Stimulated activated CD4-positive, alpha-beta T cell treated with anti-CD3 and anti-CD28 coated beads, Interleukin-12 subunit alpha, Interleukin-12 subunit beta, amount 100 ng/mL, for 4 hours (primary cell): ENCODE measurements around the gene MAJIN.

Experiments
- DNase-seq: peaks from one replicate; pipeline ENCODE4 v3.0.0-alpha.2; 2020

The MAJIN gene

DNA sequence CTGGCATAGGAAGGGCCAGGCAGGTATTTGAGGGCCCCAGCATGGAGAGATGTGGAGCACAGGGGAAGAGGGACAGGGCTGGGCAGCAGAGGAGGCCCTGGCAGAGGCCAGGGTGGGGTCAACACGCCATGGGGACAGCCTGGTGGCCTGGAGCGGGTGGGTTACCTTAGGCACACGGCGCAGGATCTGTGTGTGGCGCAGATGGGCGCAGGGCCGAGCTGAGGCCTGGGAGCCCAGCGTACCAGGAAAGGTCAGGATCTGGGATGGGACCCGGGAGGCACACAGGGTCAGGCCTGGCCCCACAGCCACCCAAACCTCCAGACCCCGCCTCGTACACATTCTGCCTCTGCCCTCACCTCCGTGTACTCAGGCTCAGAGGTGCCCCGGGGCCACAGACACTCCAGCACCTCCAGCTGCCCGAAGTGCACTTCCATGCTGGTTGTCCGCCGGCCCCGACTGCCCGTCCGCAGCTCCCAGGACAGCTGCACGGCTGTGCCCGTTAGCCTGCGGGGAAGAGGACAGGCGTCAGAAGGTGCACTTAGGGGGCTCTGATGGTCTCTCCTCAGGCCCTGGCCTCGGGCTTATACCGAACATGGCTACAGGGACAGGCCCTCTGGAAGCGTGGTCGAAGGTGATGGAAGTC lies 61.3 kb downstream of the MAJIN start:
- DNase-seq: no peak

DNA sequence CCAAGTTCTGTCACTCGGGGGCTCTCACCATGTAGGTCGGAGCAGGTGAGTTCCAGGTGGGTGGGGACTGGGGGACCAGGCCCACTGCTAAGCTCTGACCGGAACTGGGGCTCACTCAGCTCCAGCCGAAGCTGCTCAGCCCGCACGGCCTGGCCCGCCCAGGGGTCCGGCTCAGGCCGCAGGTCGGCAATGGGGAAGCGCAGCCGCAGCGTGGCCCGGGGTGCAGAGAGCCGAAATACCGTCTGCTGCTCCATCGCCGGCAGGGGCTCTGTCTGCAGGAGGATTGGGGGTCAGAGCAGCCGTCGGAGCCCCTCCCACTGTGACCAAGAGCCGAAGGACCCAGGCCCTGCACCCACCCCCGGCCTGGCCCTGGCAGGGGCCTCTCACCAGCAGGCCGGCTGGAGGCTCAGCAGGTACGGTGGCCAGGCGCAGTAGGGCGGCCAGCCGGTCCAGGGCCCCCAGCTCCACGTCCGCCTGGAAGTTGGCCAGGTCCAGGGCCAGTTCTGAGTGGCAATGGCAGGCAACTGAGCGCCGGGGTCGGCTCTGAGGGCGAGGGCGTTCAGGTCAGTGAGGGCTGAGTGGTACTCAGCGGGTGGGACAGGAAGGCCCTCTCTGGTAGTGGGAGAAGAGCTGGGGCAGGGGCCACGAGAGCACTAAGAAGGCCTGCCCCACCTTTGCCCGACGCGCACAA lies 62.1 kb downstream of the MAJIN start:
- DNase-seq: no peak

DNA sequence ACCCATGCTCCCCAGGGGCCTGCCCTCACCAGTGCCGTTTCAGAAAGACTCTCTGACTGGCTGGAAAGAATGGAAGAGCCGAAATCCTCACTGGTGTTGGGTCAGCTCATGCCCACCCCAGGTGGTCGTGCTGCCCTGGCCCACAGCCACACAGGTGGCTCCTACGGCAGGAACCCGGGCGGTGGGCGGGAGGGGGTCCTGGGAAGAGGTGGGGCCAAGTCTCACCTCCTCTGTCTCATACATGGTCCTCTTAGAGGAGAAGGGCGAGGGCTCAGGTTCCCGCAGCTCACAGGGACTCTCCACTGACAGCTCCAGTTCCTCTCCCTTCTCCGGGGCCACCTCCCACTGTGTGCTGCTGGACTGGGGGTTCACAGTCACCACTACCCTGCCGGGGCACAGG lies 63.1 kb downstream of the MAJIN start:
- no peak for DNase-seq

DNA sequence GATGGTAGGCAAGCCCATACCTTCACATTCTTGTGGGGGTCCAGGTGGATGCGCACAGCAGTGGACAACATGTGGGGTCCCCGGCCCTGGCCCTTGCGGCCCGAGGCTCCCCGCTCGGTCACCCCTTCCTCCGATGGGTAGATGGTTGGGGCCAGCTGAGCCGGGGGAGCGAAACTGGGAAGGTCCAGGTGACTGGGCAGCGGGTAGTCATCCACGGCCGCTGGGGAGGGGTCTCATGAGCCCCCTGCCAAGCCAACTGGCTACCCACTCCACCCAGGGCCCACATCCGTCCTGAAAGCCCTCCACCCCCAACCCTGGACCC lies 65.6 kb downstream of the MAJIN start:
- no peak for DNase-seq

DNA sequence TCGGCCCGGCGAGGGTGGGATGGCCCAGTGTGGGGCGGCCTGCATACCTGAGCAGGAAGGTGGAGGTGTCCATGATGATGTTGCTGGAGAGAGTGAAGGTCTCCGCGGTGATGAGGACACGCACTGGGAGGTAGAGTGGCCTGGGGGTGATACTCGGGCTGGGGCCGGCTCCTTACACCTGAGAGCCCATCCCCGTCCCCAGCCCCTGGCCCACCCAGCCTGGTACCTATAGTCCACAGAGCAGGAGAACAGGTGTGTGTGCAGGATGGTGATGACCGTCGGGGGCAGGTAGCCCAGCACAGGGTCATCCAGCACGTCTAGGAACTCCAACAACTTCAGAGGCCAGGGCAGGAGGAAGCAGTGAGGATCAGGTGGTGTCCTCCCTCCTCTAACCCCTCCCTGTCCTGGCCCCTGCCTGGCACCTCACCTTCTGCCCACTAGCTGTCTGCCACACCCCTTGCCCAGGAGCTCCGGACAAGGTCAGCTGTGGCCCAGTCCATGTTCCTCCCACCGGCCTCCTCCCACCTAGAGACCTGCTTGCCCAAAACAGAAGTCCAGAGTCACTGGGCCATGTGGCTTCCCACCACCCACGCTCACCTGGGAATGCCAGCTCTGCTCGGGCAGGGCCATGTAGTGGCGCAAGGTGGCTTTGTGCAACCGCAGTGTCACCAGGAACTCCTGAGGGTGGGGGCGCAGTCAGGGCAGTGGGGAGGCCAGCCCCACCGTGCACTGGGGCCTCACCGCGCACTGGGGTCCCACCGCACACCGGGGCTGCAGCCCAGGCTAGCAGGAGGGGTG lies 66.2 kb downstream of the MAJIN start:
- no peak for DNase-seq

DNA sequence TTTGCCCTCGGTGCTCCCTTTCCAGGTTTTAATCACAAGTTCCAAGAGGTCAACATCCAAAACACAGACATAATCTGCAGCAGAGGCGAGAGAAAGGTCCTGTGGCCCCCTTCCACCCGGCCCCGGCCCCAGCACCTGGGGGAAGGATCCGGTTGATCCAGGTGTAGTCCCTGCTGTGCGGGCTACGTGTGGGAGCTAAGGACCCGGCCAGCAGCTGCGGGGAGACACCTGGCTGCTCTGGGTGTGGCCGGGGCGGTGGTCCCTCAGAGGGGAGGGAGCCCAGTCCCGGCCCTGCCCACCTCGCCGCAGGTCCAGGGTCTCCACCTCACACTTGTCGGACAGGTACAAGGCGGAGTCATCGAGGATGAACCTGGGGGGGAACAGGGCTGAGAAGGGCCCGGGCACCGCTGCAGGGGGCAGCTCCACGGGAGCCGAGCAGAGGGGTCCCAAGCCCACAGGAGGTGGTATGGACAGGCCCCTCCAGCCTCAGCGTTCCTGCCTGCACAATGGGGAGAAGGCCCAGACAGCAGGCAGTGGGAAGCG lies 68.5 kb downstream of the MAJIN start:
- DNase-seq: no peak

DNA sequence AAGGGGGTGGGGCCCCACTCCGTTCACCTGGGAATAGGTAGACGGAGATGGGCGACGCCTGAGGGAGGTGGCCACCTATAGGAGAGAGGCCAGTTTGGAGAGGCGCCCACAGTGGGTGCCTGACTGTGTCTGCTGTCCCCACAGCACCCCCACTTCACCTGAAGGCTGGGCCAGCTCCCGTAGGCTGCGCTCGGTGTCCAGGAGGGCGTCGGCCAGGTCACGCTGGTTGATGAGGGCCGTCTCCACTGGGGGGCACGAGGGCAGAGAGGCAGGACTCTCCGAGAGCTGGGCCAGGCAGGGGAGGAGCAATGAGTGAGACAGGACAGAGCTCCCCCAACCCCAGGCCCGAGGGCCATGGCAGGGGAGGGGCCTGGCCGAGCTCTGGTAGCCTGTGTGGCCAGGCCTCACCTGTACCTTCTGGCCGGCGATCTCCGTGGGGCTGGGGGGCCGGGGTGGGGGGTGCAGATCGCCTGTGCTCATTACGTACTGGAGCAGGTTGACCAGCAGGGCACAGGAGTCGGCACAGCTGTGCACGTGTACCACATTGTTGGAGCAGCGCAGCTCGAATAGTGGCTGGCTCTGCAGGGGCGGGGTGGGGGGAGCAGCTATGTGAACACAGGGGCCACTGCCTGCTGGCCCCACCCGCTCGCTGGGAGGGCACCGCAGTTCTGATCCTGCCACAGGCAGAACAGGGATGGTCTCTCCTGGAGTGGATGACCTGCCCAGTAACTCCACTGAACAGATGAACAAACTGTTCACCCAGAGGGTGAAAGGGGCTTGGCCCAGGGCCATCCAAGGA lies 69.6 kb downstream of the MAJIN start:
- DNase-seq: no peak

DNA sequence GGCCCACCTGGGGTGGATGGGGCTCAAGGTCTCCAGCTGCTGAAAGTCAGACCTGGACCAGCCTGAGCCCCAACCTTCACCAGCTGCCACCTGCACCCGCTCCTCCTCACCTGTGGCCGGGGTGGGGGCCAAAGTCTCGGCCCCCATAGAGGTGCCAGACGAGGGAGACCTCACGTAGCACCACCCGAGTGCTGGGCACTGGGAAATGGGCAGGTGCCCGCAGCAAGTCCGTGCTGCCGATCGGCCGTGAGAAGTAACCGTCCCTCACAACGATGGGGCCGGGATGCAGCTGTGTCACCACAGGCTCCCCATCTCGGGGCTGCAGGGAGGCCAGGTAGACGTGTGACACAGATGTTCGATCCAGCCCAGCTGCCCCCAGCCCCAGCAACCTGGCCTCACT lies 71.1 kb downstream of the MAJIN start:
- DNase-seq: no peak

DNA sequence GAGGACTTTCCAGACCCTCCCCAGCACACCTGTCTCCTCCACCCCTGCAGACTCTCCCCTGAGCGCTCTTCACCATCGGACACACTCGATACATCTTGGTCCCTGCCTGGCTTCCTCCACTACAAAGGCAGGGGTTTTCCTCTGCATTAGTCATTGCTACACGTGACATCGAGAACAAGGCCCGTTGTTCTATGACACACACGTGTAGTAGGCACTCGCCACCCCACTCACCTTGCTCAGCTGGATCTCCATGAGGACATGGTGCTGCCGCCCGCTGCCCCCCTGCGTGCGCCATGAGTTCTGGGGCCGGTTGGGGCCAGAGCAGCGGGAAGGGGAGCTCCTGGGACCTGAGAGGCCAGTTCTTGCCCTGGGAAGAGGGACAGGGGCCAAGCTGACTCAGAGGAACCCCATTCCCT lies 71.6 kb downstream of the MAJIN start:
- peak; percentile 55 for DNase-seq

DNA sequence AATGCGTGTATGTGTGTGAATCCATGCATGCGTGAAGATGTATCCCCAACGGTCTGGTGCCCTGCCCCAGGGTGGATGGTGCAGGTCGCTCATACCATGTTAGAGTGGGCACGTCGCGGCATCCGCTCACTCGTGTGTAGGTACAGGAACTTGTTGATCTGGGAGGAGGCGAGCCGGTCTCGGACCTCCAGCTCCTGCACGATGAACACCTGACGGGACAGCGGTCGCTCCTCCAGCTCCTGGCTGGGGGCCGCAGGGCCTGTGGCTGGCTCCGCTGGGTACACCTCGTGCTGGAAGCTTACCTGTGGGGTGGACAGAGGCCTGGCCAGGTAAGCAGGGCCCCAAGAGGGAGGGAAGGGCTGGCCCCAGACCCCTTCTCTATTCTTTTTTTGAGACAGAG lies 73.4 kb downstream of the MAJIN start:
- DNase-seq: no peak

DNA sequence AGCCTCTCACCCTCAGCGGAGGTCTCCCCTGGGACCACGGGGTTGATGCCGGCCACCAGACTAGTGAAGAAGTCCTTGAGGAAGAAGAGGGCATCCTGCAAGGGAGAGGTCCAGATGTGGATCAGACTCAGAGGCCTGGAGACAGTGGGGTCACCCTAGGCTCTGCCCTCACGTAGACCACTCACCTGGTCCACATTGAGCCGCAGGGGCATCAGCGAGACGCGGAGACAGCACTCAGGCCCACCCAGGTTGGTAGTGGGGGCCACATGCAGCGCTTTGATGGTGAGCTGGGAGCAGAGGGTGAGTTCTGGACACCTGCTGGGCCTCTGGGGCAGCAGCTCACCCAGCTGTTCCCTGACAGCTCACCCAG lies 73.8 kb downstream of the MAJIN start:
- DNase-seq: no peak

DNA sequence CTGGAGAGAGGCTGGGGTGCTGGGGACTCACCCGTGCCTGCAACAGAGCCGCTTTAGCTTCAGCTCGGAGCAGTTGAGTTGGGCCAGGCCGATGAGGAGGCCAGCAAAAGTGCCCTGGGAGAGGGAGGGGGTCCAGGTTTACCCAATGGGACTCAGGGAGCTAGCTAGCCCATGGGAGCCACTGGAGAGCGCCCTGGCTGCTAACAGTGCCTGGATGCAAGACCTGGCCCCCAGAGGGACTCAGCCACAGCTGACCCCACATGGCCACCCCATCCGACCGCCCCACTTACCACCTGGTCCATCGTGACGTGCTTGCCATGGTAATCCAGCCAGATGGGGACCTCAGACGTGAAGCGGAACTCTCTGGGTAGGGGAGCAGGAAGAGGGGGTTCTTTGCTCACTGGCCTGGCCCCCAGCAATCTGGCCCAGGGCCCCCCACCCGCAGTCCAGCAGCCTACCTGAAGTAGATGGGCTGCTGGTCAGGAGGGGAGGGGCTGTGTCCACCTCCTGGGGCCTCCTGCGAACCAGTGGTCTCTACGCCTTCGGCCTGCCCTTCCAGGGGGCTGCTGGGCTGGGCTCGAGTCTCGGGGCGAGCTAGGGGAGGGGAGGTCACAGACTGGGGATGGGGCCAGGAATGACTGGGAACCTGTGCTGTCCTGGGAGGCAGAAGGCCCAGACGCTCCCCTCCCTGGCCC lies 74.4 kb downstream of the MAJIN start:
- DNase-seq: no peak

DNA sequence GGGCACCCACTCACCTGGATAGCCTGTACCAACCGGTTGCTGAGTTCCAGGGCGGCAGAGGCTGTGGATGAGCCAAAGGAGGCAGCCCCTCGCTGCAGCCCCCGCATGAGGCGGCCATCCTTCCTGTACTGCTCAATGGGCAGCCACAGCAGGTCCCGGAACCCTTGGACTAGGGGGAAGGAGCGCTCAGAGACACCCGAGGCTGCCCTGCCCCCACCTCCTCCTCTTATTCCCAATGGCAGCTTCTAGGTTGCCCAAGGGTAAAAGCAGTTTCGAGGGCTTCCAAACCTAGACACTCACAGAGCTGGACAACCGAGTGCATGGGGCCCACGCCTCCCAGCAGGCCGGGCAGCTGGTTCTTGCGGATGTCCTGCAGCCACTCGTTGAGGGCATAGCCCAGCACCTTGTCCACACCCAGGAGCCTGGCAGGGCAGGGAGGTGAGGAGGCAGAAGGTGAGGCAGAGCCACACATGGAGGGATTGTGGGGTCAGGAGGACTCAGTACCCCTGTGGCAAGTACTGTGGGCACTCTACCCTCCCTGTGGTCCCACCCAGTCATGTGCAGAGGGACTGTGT lies 75.4 kb downstream of the MAJIN start:
- no peak for DNase-seq

DNA sequence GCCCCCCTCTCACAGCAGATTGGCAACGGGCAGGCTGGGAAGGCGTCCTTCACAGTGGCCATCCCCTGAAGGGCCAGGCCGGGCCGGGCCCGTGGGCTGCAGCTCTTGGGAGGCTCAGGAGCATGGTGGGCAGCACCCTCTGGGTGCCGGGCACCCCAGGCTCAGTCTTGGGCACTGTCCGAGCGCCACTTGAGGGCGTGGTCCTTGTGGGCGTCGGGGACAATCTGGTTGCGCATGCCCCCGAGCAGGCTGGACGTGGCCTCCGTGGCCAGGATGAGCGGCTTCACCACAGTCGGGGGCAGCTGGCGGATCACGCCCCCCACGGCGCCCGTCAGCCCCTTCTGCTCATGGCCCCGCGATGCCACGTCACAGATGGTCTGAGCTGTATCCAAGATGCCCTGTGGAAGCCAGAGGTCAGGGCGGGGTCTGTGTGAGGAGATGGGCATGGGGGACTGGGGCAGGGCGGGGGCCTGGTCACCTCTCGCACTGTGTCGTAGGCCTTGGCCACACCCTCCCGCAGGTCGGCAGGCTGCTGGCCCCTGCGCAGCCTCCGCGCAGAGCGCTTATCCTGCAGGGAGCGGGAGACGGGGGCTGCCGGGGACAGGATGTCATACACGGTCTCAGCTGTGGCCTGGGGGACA lies 77.0 kb downstream of the MAJIN start:
- no peak for DNase-seq

DNA sequence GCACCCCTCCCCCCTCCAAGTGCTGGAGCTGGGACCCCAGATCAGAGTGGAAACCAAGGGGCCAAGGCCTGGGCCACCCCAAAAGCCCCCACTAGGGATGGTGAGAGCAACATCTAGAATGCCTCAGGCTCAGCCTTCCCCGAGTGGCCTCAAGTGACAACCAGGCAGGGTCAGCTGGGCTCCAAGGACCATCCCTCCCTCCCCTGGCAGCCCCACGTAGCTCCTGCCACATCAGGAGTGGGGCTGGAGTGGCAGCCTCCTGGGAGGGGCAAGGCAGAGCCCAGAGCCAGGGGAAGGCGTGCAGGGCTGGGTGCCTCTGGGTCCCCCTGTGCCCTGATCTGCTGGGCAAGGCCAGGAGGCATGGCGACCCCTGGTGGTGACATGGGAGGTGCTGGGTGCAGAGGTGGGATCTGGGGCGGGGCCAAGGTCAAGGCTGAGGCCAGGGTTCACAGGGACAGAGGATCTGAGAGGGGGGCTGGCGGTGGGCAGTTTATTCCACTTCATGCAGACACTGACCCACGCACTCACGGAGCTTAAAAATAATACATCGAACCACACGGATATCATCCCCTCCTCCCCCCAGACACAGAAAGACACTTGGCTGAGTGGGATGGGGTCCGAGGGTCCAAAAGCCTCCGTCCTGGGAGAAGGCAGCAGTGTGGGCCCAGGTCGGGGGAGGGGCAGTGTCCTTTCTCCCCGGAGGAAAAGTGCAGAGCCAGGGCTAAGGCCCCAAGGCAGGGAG lies 77.7 kb downstream of the MAJIN start:
- DNase-seq: peak; percentile 94

DNA sequence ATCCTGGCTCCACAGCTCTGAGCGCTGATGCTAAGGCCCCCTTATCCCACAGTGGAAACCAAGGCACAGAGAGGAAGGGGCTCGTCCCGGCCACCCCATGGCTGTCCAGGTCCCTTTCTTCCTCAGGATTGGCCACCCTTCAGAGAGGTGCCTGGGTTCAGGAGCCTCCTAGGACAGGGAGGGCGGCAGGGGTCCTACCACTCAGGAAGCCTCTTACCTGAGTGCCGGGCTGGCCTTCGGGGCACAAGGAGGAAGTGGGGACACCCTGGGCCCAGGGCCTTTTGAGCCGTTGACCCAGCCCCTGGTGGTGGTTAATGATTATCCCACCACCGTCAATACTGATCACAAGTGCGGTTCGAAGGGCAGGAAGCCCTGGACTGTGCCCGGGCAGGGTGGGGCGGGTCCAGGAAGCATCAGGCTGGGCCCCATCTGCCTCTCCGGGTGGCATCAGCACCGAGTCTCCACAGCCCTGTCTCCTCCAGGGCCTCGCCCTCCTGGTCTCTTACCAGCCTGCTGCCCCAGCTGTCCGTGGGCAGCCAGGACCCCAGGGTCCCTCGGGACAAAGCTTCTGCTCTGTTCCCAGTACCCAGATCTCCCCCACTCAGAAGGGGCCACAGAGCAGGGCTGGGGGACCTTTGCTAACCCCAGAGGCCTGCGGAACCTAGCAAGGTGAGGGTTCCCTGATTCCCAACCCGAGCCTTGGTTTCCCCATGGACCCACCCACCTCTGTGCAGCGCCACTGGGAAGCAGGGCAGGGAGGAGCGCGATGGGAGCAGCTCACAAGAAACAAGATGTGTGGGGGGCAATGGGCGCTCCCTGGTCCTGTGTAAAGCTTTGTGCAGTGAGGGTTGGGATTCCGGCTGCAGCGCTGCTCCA lies 78.5 kb downstream of the MAJIN start:
- DNase-seq: no peak

DNA sequence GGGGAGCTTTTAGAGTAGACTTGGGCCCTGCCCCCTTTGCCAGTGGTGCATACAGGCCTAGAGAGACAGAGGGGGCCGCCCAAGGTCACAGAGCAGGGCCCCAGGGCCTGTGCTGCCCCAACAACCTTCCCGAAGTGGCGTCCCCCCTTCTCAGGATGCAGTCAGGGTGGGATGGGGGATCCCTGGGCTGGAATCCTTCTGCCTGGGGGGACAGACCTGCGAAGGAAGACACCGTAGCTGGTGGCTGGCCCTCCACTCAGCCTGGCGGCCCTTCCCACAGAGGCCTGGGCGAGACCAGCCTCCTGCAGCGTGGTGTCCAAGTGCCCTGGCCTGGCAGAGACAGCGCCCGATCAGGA lies 79.1 kb downstream of the MAJIN start:
- no peak for DNase-seq

DNA sequence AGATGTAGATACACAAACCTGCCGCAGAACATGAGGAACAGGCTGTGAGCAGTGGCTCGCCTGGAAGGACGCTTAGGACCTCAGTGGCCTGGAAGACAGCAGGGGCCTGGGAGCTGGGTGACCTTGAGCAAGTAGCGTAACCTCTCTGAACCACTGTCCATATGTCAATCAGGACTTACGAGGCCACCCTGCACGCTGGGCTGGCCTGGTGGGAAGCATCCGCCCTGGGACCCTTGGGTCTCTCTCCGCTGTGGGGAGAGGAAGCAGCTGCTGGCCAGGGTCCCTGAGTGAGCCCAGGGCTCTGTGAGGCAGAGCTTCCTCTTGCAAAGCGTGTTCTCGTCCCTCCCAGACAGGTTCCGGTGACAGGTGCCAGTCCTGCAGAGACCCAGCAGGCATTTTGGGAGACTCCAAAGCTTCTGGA lies 79.5 kb downstream of the MAJIN start:
- DNase-seq: no peak

DNA sequence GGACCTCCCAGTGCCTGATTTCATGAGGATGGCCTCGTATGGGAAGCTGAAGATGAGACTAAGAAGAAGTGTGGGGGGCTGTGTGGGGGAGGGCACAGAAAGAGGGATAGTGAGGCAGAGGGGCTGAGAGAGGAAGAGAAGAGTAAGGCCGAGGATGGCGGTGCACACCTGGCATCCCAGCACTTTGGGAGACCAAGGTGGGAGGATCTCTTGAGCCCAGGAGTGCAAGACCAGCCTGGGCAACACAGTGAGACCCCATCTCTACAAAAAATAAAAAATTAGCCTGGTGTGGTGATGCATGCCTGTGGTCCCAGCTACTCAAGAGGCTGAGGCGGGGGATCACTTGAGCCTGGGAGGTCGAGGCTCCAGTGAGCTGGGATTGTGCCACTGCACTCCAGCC lies 80.0 kb downstream of the MAJIN start:
- no peak for DNase-seq
